IMR-90 (cell line): ENCODE results near the gene RASGEF1C. TPM values are rescaled to one million over a fixed set of nuclear protein-coding genes. Genes with fewer than 3 reads are reported as not detected.

Experiments
- ATAC-seq: fragments of 200-7000 bp; cut with Tn5 transposase; 2 replicates; pipeline ENCODE4 v1.9.1; 2020; ENCODE audit warnings: low read depth, mild to moderate bottlenecking, moderate library complexity
- BruUV-seq: library from RNA; stranded (reverse); fragments of 400-500 nt; replicated peaks from 2 replicates; lab custom pipeline; 2021; lab: Mats Ljungman, UMichigan
- CTCF ChIA-PET: fragments of 300-600 bp; formaldehyde crosslinking; extraction: SDS; loops from one replicate; lab custom pipeline; 2021; ENCODE audit warnings: antibody characterized with exemption; lab: Yijun Ruan, JAX
- POLR2A ChIA-PET: fragments of 300-600 bp; sonication (Branson Sonifier 250); formaldehyde crosslinking; loops from one replicate; lab custom pipeline; 2022; ENCODE audit warnings: antibody characterized with exemption; ENCODE audit not compliant: unreplicated experiment; lab: Charles Lee
- DNase-seq: peaks from one replicate; pipeline ENCODE4 v3.0.0; 2013
- H2AFZ ChIP-seq: replicated peaks from 2 replicates; pipeline ENCODE3; 2013; ENCODE audit warnings: low read length, mild to moderate bottlenecking; ENCODE audit not compliant: poor library complexity
- H2AK5ac ChIP-seq: 2 replicates; pipeline ENCODE4 v1.6.1; 2013; ENCODE audit warnings: low read depth, low read length, inconsistent platforms
- H2AK9ac ChIP-seq: replicated peaks from 2 replicates; pipeline ENCODE3; 2013; ENCODE audit warnings: mild to moderate bottlenecking, low read depth, low read length, moderate library complexity; ENCODE audit not compliant: poor library complexity
- H2BK120ac ChIP-seq: 2 replicates; pipeline ENCODE4 v1.6.1; 2013; ENCODE audit warnings: low read depth, low read length, inconsistent platforms
- H2BK15ac ChIP-seq: 3 replicates; pipeline ENCODE4 v1.6.1; 2013; ENCODE audit warnings: low read depth, low read length, inconsistent platforms
- H2BK20ac ChIP-seq: 2 replicates; pipeline ENCODE4 v1.6.1; 2013; ENCODE audit warnings: low read depth, mild to moderate bottlenecking, inconsistent platforms, low read length, moderate library complexity
- H2BK5ac ChIP-seq: 2 replicates; pipeline ENCODE4 v1.6.1; 2013; ENCODE audit warnings: mild to moderate bottlenecking, low read depth, low read length, inconsistent platforms; ENCODE audit not compliant: poor library complexity, severe bottlenecking
- H3K14ac ChIP-seq: replicated peaks from 2 replicates; pipeline ENCODE4 v1.6.1; 2013; ENCODE audit warnings: low read depth, low read length, inconsistent platforms
- H3K18ac ChIP-seq: 2 replicates; pipeline ENCODE4 v1.6.1; 2013; ENCODE audit warnings: low read depth, low read length, control low read depth
- H3K23ac ChIP-seq: 2 replicates; pipeline ENCODE4 v1.6.1; 2013; ENCODE audit warnings: low read depth, low read length, inconsistent platforms
- H3K27ac ChIP-seq: 2 replicates; pipeline ENCODE4 v1.5.1; 2013; ENCODE audit warnings: mild to moderate bottlenecking, control low read depth, low read length; ENCODE audit not compliant: insufficient read depth
- H3K27me3 ChIP-seq: 2 replicates; pipeline ENCODE4 v1.6.1; 2013; ENCODE audit warnings: low read length; ENCODE audit not compliant: control insufficient read depth, insufficient read depth
- H3K36me3 ChIP-seq: 2 replicates; pipeline ENCODE4 v1.6.1; 2013; ENCODE audit warnings: low read length, mixed read lengths; ENCODE audit not compliant: control insufficient read depth, insufficient read depth
- H3K4ac ChIP-seq: 2 replicates; pipeline ENCODE4 v1.6.1; 2013; ENCODE audit warnings: low read depth, low read length, inconsistent platforms
- H3K4me1 ChIP-seq: 2 replicates; pipeline ENCODE4 v1.6.1; 2013; ENCODE audit warnings: low read length, mixed read lengths; ENCODE audit not compliant: control insufficient read depth, insufficient read depth
- H3K4me2 ChIP-seq: 2 replicates; pipeline ENCODE4 v1.6.1; 2013; ENCODE audit warnings: low read depth, mild to moderate bottlenecking, control low read depth, low read length, moderate library complexity
- H3K4me3 ChIP-seq: 2 replicates; pipeline ENCODE4 v1.5.1; 2013; ENCODE audit warnings: low read depth, mild to moderate bottlenecking, control low read depth, low read length, moderate library complexity; ENCODE audit not compliant: insufficient read depth
- H3K56ac ChIP-seq: 2 replicates; pipeline ENCODE4 v1.6.1; 2013; ENCODE audit warnings: low read length, inconsistent platforms; ENCODE audit not compliant: insufficient read depth; ENCODE audit errors: extremely low read depth
- H3K79me1 ChIP-seq, 2 experiments: 2 replicates each; pipeline ENCODE4 v1.6.1; 2013; ENCODE audit warnings: low read length in 2 of 2, inconsistent platforms in 1 of 2, low read depth in 1 of 2
- H3K9ac ChIP-seq: 2 replicates; pipeline ENCODE4 v1.6.1; 2013; ENCODE audit warnings: low read depth, low read length, control low read depth
- H3K9me1 ChIP-seq: 2 replicates; pipeline ENCODE4 v1.6.1; 2013; ENCODE audit warnings: low read length, inconsistent platforms; ENCODE audit not compliant: insufficient read depth
- H3K9me3 ChIP-seq: 2 replicates; pipeline ENCODE4 v1.6.1; 2013; ENCODE audit warnings: low read length; ENCODE audit not compliant: control insufficient read depth, insufficient read depth
- H4K20me1 ChIP-seq: 2 replicates; pipeline ENCODE4 v1.6.1; 2013; ENCODE audit warnings: low read length, inconsistent platforms; ENCODE audit not compliant: insufficient read depth
- H4K5ac ChIP-seq: 2 replicates; pipeline ENCODE4 v1.6.1; 2013; ENCODE audit warnings: mild to moderate bottlenecking, low read depth, low read length, control low read depth
- H4K8ac ChIP-seq, 2 experiments: 2 replicates each; pipeline ENCODE4 v1.6.1; 2013; ENCODE audit warnings: low read depth in 2 of 2, low read length in 2 of 2, control low read depth in 1 of 2, inconsistent platforms in 1 of 2
- H4K91ac ChIP-seq: 2 replicates; pipeline ENCODE4 v1.6.1; 2013; ENCODE audit warnings: low read depth, low read length, inconsistent platforms; ENCODE audit not compliant: insufficient read depth
- CEBPB ChIP-seq: IDR thresholded peaks from 2 replicates; pipeline ENCODE4 v1.6.1; 2012; ENCODE audit warnings: low read depth, low read length, improper control_type of control experiment
- MAFK ChIP-seq: IDR thresholded peaks from 2 replicates; pipeline ENCODE4 v1.6.1; 2012; ENCODE audit warnings: low read depth, low read length, improper control_type of control experiment
- MAZ ChIP-seq: IDR thresholded peaks from 2 replicates; pipeline ENCODE4 v1.6.1; 2012; ENCODE audit warnings: low read depth, mild to moderate bottlenecking, low read length, improper control_type of control experiment, moderate library complexity, borderline replicate concordance
- MXI1 ChIP-seq: IDR thresholded peaks from 2 replicates; pipeline ENCODE4 v1.6.1; 2012; ENCODE audit warnings: low read depth, mild to moderate bottlenecking, low read length, moderate library complexity, borderline replicate concordance
- RCOR1 ChIP-seq: IDR thresholded peaks from 2 replicates; pipeline ENCODE4 v1.6.1; 2012; ENCODE audit warnings: mild to moderate bottlenecking, low read length, improper control_type of control experiment; ENCODE audit not compliant: insufficient replicate concordance
- RFX5 ChIP-seq: IDR thresholded peaks from 2 replicates; pipeline ENCODE4 v1.8.0; 2012; ENCODE audit warnings: low read depth, mild to moderate bottlenecking, low read length, moderate library complexity
- WGBS, 2 experiments: methylation state at CpG; one replicate each; pipeline versions ENCODE4 v1.1.5 to v1.1.7; 2013; ENCODE audit warnings: missing lambda C conversion rate in 2 of 2; ENCODE audit not compliant: insufficient read length in 1 of 2; ENCODE audit errors: extremely low coverage in 2 of 2; 5-methylcytosine and 5-hydroxymethylcytosine counted together
- dilution Hi-C: fragments of 300-500 bp; cut with HindIII; formaldehyde crosslinking; loops from one replicate; pipeline ENCODE4 v1.14.3; 2018; ENCODE audit warnings: low sequenced_read_pairs; ENCODE audit not compliant: unreplicated experiment
- in situ Hi-C: fragments of 300-500 bp; cut with MboI; formaldehyde crosslinking; loops from 3 replicates; pipeline ENCODE4 v1.14.3; 2019; ENCODE audit warnings: low sequenced_read_pairs, inconsistent platforms, mixed read lengths
- intact Hi-C: fragments of 100-400 bp; cut with micrococcal nuclease; formaldehyde crosslinking; loops from 2 replicates; pipeline ENCODE4 v1.10.0; 2022
- polyA plus RNA-seq, 3 experiments: library from polyadenylated mRNA; depleted of rRNA; stranded (reverse); fragments of >200 nt; gene quantifications; 2 replicates each; pipeline ENCODE4 v1.2.3, GENCODE V29; 2012; ENCODE audit warnings: low replicate concordance in 1 of 3
- total RNA-seq: library from RNA; depleted of rRNA; stranded (reverse); fragments of >200 nt; gene quantifications from 2 replicates; pipeline ENCODE4 v1.2.3, GENCODE V29; 2012
- TF ChIP-seq, protein P1 (sequence below): conservative IDR thresholded peaks from 2 replicates; pipeline ENCODE4 v1.5.1; 2012; ENCODE audit warnings: mild to moderate bottlenecking, low read depth, low read length, improper control_type of control experiment
- TF ChIP-seq, protein P2 (sequence below): fragments of 150-350 bp; IDR thresholded peaks from 2 replicates; pipeline ENCODE4 v1.6.1; 2017; ENCODE audit warnings: mild to moderate bottlenecking, antibody characterized with exemption, low read length, low read depth

RASGEF1C gene
- total and polyA plus RNA-seq, 2 of the 4 experiments (the other 2 are of a cell fraction), result not detected

DNA sequence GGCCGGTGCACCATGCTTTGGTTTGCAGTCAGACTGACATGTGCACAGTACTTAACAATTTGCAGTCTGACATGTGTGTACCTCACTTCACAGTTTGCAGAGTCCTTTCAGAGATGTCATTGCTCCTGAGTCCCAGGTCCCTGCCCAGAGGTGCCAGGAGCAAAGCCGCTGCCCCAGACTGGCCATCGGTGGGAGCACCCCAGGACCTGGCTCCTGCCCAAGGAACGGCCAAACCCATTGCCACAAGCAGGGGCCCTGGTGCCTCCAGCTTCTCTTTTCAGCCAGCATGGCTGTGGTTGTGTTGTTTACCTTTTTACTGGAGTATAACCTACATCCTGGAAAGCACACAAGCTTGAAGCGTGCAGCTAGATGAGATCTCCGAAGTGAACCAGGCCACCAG lies 28.6 kb downstream of the RASGEF1C start:
- Histone ChIP-seq H3K79me1 (no peaks in the 10 kb centered on the region), H4K5ac (no peak overlapping the region), H4K20me1 (no peaks in the 10 kb centered on the region), H3K4ac (no peak overlapping the region), H2BK20ac (no peak overlapping the region), H2AFZ (no peak overlapping the region), H2BK15ac (no peak overlapping the region), H3K36me3 (no peaks in the 10 kb centered on the region), H3K9me3 (0 out of 2 replicates have a peak, but pooled peaks cover 2% of the 10 kb centered on the region), H2AK5ac (no peak overlapping the region), H2AK9ac (no peak overlapping the region), H3K4me2 (no peak overlapping the region), H3K9me1 (no peaks in the 10 kb centered on the region), H4K91ac (no peak overlapping the region), H2BK5ac (no peak overlapping the region), H3K4me3 (no peak overlapping the region), H3K27me3 (peaks cover 12% of the 10 kb centered on the region; the same call in 1 of the 2 replicates), H3K27ac (no peak overlapping the region), H3K56ac (no peak overlapping the region), H3K14ac (no peak overlapping the region), H2BK120ac (no peak overlapping the region), H3K18ac (no peak overlapping the region), H3K4me1 (peaks cover 7% of the 10 kb centered on the region; the same call in 1 of the 2 replicates), H3K9ac (no peak overlapping the region), H4K8ac (no peak overlapping the region), H3K23ac (no peak overlapping the region)
- no peak for ATAC-seq
- DNase-seq, result no peak
- dilution Hi-C loops (no loop called here), intact Hi-C loops (no loop called here), in situ Hi-C loops (no loop called here)
- no TSS peak for BruUV-seq
- TF ChIP-seq, protein P1, sequence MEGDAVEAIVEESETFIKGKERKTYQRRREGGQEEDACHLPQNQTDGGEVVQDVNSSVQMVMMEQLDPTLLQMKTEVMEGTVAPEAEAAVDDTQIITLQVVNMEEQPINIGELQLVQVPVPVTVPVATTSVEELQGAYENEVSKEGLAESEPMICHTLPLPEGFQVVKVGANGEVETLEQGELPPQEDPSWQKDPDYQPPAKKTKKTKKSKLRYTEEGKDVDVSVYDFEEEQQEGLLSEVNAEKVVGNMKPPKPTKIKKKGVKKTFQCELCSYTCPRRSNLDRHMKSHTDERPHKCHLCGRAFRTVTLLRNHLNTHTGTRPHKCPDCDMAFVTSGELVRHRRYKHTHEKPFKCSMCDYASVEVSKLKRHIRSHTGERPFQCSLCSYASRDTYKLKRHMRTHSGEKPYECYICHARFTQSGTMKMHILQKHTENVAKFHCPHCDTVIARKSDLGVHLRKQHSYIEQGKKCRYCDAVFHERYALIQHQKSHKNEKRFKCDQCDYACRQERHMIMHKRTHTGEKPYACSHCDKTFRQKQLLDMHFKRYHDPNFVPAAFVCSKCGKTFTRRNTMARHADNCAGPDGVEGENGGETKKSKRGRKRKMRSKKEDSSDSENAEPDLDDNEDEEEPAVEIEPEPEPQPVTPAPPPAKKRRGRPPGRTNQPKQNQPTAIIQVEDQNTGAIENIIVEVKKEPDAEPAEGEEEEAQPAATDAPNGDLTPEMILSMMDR, result no peak
- no peak for TF ChIP-seq RFX5
- no peak for TF ChIP-seq MXI1
- TF ChIP-seq RCOR1, result no peak
- TF ChIP-seq MAFK, result no peak
- no peak for TF ChIP-seq MAZ
- TF ChIP-seq, protein P2, sequence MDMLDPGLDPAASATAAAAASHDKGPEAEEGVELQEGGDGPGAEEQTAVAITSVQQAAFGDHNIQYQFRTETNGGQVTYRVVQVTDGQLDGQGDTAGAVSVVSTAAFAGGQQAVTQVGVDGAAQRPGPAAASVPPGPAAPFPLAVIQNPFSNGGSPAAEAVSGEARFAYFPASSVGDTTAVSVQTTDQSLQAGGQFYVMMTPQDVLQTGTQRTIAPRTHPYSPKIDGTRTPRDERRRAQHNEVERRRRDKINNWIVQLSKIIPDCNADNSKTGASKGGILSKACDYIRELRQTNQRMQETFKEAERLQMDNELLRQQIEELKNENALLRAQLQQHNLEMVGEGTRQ, result no peak
- TF ChIP-seq CEBPB, result no peak
- POLR2A ChIA-PET, result no interaction called here
- 80% methylated on average over 1 of the region's 6 CpGs; no CpG with 5 or more reads in 1 of the 2 experiments for WGBS, 2 experiments
- CTCF ChIA-PET, result no interaction called here
